OCI-LY1 (cell line): ENCODE data around the gene SLC7A7.

Source experiments
- H2AFZ ChIP-seq: fragments of 200-600 bp; sonication (generic), shearing (Covaris generic); 2 replicates; pipeline ENCODE4 v1.6.0; 2014; ENCODE audit warnings: antibody characterized with exemption, mild to moderate bottlenecking, low read length
- H3F3A ChIP-seq: fragments of 200-600 bp; sonication (generic), shearing (Covaris generic); 2 replicates; pipeline ENCODE4 v1.6.0; 2014; ENCODE audit warnings: mild to moderate bottlenecking, antibody characterized with exemption, low read length, moderate library complexity; ENCODE audit not compliant: insufficient read depth
- H3K27ac ChIP-seq: fragments of 200-600 bp; sonication (generic); 2 replicates; pipeline ENCODE4 v1.5.1; 2014; ENCODE audit warnings: low read length, mixed run types, mild to moderate bottlenecking, low read depth; ENCODE audit not compliant: poor library complexity, severe bottlenecking
- H3K27me3 ChIP-seq: fragments of 200-600 bp; sonication (generic); 2 replicates; pipeline ENCODE4 v1.6.0; 2014; ENCODE audit warnings: antibody characterized with exemption, mild to moderate bottlenecking, low read length, moderate library complexity; ENCODE audit not compliant: insufficient read depth
- H3K36me3 ChIP-seq: fragments of 200-600 bp; sonication (generic); 2 replicates; pipeline ENCODE4 v1.6.1; 2014; ENCODE audit warnings: mild to moderate bottlenecking, antibody characterized with exemption, low read length, moderate library complexity, mixed read lengths; ENCODE audit not compliant: insufficient read depth
- H3K4me1 ChIP-seq: fragments of 200-600 bp; sonication (generic); 2 replicates; pipeline ENCODE4 v1.5.1; 2014; ENCODE audit warnings: mild to moderate bottlenecking, low read length, moderate library complexity; ENCODE audit not compliant: insufficient read depth, severe bottlenecking
- H3K4me2 ChIP-seq: fragments of 200-600 bp; sonication (generic), shearing (Covaris generic); 2 replicates; pipeline ENCODE4 v1.6.1; 2014; ENCODE audit warnings: low read length
- H3K4me3 ChIP-seq: fragments of 200-600 bp; sonication (generic); 2 replicates; pipeline ENCODE4 v1.5.1; 2014; ENCODE audit warnings: low read length, low read depth, mild to moderate bottlenecking, mixed read lengths; ENCODE audit not compliant: poor library complexity, severe bottlenecking
- H3K79me2 ChIP-seq: fragments of 200-600 bp; shearing (Covaris generic); 2 replicates; pipeline ENCODE4 v1.6.1; 2016; ENCODE audit warnings: mixed run types, low read length, mixed read lengths; ENCODE audit not compliant: insufficient read depth
- H3K9ac ChIP-seq: fragments of 200-600 bp; sonication (generic), shearing (Covaris generic); 2 replicates; pipeline ENCODE4 v1.6.1; 2014; ENCODE audit warnings: mild to moderate bottlenecking, low read length, mixed read lengths
- H3K9me2 ChIP-seq: fragments of 200-600 bp; sonication (generic), shearing (Covaris generic); 2 replicates; pipeline ENCODE4 v1.6.1; 2014; ENCODE audit warnings: low read depth, mild to moderate bottlenecking, low read length, mixed read lengths
- H3K9me3 ChIP-seq: fragments of 200-600 bp; shearing (Covaris generic); 2 replicates; pipeline ENCODE4 v1.6.1; 2014; ENCODE audit warnings: low read length, mixed read lengths
- H4K20me1 ChIP-seq: fragments of 200-600 bp; sonication (generic), shearing (Covaris generic); 2 replicates; pipeline ENCODE4 v1.6.0; 2016; ENCODE audit warnings: mild to moderate bottlenecking, low read length; ENCODE audit not compliant: insufficient read depth
- EZH2 ChIP-seq: fragments of 200-600 bp; sonication (generic), shearing (Covaris generic); IDR thresholded peaks from 2 replicates; pipeline ENCODE4 v1.8.0; 2017; ENCODE audit warnings: borderline replicate concordance, mixed run types, mild to moderate bottlenecking, antibody characterized with exemption, low read length, moderate library complexity, mixed read lengths
- TF ChIP-seq, protein P1 (sequence below): fragments of 200-600 bp; sonication (generic), shearing (Covaris generic); IDR thresholded peaks from 2 replicates; pipeline ENCODE4 v1.5.1; 2017; ENCODE audit warnings: mild to moderate bottlenecking, antibody characterized with exemption, low read length, moderate library complexity, mixed read lengths

Gene SLC7A7

DNA sequence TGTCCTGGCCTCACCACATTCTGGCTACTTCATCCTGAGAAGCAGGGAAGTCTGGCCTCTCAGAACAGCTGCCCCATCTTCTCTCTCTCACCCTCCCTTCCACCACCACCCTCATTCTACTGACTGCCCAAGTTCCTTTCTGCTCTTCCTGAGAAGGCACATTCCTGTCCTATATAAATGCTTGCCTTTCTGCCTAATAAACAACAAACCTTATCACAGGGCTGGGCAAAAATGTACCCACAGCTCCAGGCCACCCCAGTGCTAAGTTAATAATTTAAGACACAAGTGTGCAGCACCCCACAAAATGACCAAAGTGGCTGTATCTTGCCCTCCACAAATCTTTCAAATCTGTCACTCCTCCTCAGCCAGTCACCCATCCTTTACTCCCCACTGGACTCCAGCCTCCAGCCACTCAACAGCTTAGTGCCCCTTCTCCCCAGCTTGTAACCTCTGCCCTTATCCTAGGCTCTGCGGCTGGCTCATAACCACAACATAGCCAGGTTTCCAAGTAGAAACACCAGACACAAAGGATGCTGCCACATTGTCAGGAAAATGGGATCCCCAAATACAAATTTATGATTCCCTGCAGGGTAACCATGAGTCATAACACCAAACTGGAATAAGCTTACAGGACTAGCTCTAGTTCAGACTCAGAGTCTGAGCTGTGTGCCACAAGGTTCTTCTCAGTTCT, 33.8 kb downstream of the SLC7A7 start:
- no peaks in the 10 kb centered on the region for H3K79me2 ChIP-seq
- no peaks in the 10 kb centered on the region for H3K27me3 ChIP-seq
- H3K36me3 ChIP-seq: no peaks in the 10 kb centered on the region
- no peak overlapping the region for H3K9ac ChIP-seq
- 0 out of 2 replicates have a peak, but pooled peaks cover 2% of the 10 kb centered on the region for H3F3A ChIP-seq
- H3K4me1 ChIP-seq: peaks cover 6% of the 10 kb centered on the region
- no peaks in the 10 kb centered on the region for H3K9me3 ChIP-seq
- TF ChIP-seq, protein P1, sequence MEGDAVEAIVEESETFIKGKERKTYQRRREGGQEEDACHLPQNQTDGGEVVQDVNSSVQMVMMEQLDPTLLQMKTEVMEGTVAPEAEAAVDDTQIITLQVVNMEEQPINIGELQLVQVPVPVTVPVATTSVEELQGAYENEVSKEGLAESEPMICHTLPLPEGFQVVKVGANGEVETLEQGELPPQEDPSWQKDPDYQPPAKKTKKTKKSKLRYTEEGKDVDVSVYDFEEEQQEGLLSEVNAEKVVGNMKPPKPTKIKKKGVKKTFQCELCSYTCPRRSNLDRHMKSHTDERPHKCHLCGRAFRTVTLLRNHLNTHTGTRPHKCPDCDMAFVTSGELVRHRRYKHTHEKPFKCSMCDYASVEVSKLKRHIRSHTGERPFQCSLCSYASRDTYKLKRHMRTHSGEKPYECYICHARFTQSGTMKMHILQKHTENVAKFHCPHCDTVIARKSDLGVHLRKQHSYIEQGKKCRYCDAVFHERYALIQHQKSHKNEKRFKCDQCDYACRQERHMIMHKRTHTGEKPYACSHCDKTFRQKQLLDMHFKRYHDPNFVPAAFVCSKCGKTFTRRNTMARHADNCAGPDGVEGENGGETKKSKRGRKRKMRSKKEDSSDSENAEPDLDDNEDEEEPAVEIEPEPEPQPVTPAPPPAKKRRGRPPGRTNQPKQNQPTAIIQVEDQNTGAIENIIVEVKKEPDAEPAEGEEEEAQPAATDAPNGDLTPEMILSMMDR: no peak
- no peak for TF ChIP-seq EZH2
- H3K9me2 ChIP-seq: no peaks in the 10 kb centered on the region
- H4K20me1 ChIP-seq: no peaks in the 10 kb centered on the region
- H3K27ac ChIP-seq: no peak overlapping the region
- no peak overlapping the region for H3K4me3 ChIP-seq
- H3K4me2 ChIP-seq: no peak overlapping the region
- no peak overlapping the region for H2AFZ ChIP-seq

DNA sequence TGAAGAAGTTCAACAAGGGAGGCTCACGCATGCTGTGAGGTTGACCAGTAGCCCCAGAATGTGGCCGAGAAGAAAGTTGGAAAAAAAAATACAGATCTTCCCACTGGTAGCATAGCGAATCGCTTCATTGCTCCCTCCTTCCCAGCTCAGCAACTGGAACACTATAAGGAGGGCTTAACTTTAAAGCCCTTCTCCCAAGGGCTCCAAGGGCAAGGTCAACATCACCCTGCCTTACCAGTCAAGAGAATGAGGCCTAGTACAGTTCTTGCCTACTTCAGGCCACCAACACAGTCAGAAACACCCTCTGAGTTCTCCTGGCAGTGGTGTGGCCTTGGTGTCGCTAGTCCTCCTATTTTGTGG, 34.3 kb downstream of the SLC7A7 start:
- no peak overlapping the region for H3K9ac ChIP-seq
- H3K9me2 ChIP-seq: no peaks in the 10 kb centered on the region
- 0 out of 2 replicates have a peak, but pooled peaks cover 2% of the 10 kb centered on the region for H3F3A ChIP-seq
- peaks cover under 1% of the 10 kb centered on the region for H3K4me1 ChIP-seq
- no peaks in the 10 kb centered on the region for H4K20me1 ChIP-seq
- no peak overlapping the region for H3K27ac ChIP-seq
- H3K9me3 ChIP-seq: no peaks in the 10 kb centered on the region
- H3K27me3 ChIP-seq: no peaks in the 10 kb centered on the region
- H3K4me2 ChIP-seq: no peak overlapping the region
- no peak overlapping the region for H3K4me3 ChIP-seq
- H3K36me3 ChIP-seq: peaks cover under 1% of the 10 kb centered on the region; the same call in 1 of the 2 replicates
- H3K79me2 ChIP-seq: no peaks in the 10 kb centered on the region
- no peak for TF ChIP-seq EZH2
- TF ChIP-seq, protein P1: no peak
- H2AFZ ChIP-seq: no peak overlapping the region

DNA sequence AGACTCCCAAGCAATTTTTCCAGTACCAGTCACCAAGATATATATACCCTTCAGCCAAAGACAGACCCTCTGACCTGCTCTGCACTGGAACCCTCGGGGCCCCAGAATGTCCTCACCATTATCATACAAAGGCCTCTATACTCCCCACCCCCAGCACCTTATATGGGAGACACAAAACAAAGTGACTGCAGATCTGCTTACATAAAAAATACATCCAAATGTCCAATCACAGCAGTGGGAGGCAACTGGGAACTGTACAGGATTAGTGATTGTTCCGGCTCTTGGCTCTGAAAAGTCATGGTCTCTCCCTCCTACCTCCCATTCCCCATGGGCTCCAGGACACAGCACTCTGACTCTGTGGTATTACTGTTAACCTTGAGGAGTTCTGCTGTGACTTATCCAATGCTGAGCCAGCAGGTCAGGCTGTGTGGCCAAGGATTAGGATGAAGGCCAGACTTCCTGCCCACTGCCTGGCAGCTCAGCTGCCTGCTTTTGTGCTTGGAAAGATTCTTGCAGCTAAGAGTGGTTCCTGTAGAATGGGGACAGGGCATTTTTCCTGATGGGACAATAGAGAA, 35.0 kb downstream of the SLC7A7 start:
- Histone ChIP-seq H3K79me2 (no peaks in the 10 kb centered on the region), H3F3A (0 out of 2 replicates have a peak, but pooled peaks cover 2% of the 10 kb centered on the region), H3K9me2 (no peaks in the 10 kb centered on the region), H3K4me3 (no peak overlapping the region), H3K36me3 (peaks cover 7% of the 10 kb centered on the region; the same call in 1 of the 2 replicates), H4K20me1 (no peaks in the 10 kb centered on the region), H3K9ac (no peak overlapping the region), H2AFZ (no peak overlapping the region), H3K27me3 (no peaks in the 10 kb centered on the region), H3K4me2 (no peak overlapping the region), H3K4me1 (no peaks in the 10 kb centered on the region), H3K27ac (no peak overlapping the region), H3K9me3 (no peaks in the 10 kb centered on the region)
- no peak for TF ChIP-seq EZH2
- TF ChIP-seq, protein P1: no peak
